ENCODE data around the gene TES.

TES gene, protein sequence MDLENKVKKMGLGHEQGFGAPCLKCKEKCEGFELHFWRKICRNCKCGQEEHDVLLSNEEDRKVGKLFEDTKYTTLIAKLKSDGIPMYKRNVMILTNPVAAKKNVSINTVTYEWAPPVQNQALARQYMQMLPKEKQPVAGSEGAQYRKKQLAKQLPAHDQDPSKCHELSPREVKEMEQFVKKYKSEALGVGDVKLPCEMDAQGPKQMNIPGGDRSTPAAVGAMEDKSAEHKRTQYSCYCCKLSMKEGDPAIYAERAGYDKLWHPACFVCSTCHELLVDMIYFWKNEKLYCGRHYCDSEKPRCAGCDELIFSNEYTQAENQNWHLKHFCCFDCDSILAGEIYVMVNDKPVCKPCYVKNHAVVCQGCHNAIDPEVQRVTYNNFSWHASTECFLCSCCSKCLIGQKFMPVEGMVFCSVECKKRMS

DNA sequence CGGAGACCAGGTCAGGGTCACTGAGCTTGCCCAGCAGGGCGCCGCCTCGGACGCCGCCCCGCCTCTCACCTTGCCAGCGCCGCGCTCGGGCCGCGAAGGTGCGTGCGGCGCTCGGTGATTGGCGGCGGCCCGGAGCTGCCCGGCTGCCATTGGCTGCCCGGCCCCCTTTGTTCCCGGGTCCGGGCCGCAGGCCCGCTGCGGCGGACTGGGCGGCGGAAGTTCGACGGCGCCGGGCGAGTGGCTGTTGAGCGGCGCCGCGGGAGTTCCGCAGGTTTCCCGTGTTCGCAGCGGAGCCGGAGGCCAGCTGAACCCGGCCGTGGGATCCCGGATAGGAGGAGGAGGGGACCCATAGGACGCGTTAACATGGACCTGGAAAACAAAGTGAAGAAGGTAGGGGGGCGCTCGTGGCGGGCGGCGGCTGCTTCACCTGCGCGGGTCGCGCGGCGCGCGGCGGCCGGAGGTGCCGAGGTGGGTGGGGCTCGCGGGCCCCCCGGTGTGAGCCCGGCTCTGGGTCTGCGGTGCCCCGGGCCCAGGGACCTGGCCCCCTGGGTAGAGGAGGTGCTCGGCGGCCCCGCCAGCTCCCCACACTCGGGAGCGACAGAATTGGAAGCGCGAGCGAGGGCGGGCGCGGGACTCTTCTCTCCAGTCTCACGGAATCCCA, at the start of gene TES:
Gene TES, plus strand, starts transcription at position 195 of the 661 bp plus-strand sequence. Its CDS starts 169 bp downstream, at position 364.
- peaks cover 9 to 11% of the 10 kb centered on the region in 2 donors for H3K4me1 ChIP-seq (ENCODE audit: control insufficient read depth in 2 of 2, insufficient read depth in 2 of 2, low read length in 2 of 2)
- peak within 1 kb of the TSS; percentile 98 to 99 for H3K9ac ChIP-seq (ENCODE audit: low read depth in 1 of 2, low read length in 2 of 2)
- peak within 1 kb of the TSS; percentile 76 to 93 for H3K4me3 ChIP-seq (ENCODE audit: low read length in 2 of 2)
- H3K27me3 ChIP-seq (ENCODE audit: control insufficient read depth in 2 of 2, insufficient read depth in 2 of 2, low read length in 2 of 2) = no peaks in the 10 kb centered on the region
- H3K36me3 ChIP-seq (ENCODE audit: control insufficient read depth in 2 of 2, insufficient read depth in 2 of 2, low read length in 2 of 2) = no peaks in the 10 kb centered on the region
- H3K27ac ChIP-seq (ENCODE audit: low read depth in 2 of 2, low read length in 2 of 2) = peak within 1 kb of the TSS; percentile 94 to 98
- no peaks in the 10 kb centered on the region for H3K9me3 ChIP-seq (ENCODE audit: control insufficient read depth in 2 of 2, low read length in 2 of 2)

DNA sequence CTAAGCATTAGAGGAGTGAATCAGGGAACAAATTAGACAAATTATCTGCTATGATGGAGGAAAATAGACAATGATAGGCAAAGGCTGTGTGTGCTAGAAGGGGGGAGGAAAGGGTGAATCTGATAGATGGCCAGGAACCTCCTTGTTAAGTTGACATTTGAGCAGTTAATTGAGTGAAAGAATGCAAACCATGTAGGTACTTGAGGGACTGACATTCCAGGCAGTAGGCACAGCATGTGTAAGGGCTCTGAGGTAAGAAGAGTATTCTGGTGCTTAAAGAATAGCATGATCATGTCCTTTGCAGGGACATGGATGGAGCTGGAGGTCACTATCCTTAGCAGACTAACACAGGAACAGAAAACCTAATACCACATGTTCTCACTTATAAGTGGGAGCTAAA, 48.6 kb upstream of the TES start:
- Histone ChIP-seq H3K27me3 (ENCODE audit: control insufficient read depth in 2 of 2, insufficient read depth in 2 of 2, low read length in 2 of 2) (no peaks in the 10 kb centered on the region), H3K27ac (ENCODE audit: low read depth in 2 of 2, low read length in 2 of 2) (no peak overlapping the region), H3K36me3 (ENCODE audit: control insufficient read depth in 2 of 2, insufficient read depth in 2 of 2, low read length in 2 of 2) (no peaks in the 10 kb centered on the region), H3K9ac (ENCODE audit: low read depth in 1 of 2, low read length in 2 of 2) (no peak overlapping the region), H3K4me1 (ENCODE audit: control insufficient read depth in 2 of 2, insufficient read depth in 2 of 2, low read length in 2 of 2) (no peaks in the 10 kb centered on the region), H3K4me3 (ENCODE audit: low read length in 2 of 2) (no peak overlapping the region), H3K9me3 (ENCODE audit: control insufficient read depth in 2 of 2, low read length in 2 of 2) (no peaks in the 10 kb centered on the region)

DNA sequence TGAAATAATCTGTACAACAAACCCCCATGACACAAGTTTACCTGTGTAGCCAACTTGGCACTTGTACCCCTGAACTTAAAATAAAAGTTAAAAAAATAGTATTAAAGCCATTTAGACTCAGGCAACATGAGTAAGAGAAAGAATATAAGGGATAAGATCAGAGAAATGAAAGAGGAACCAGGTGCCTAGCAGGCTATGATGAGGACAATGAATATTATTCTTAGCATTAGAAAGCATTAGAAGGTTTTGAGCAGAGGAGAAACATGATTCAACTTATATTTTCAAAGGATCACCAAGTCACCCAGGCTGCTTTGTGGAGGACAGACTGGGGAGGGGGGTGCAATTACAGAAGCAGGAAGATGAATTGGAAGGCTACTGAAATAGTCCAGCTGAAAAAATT, 48.1 kb upstream of the TES start:
- H3K4me3 ChIP-seq (ENCODE audit: low read length in 2 of 2) = no peak overlapping the region
- H3K27me3 ChIP-seq (ENCODE audit: control insufficient read depth in 2 of 2, insufficient read depth in 2 of 2, low read length in 2 of 2) = no peaks in the 10 kb centered on the region
- no peaks in the 10 kb centered on the region for H3K36me3 ChIP-seq (ENCODE audit: control insufficient read depth in 2 of 2, insufficient read depth in 2 of 2, low read length in 2 of 2)
- no peaks in the 10 kb centered on the region for H3K9me3 ChIP-seq (ENCODE audit: control insufficient read depth in 2 of 2, low read length in 2 of 2)
- no peaks in the 10 kb centered on the region for H3K4me1 ChIP-seq (ENCODE audit: control insufficient read depth in 2 of 2, insufficient read depth in 2 of 2, low read length in 2 of 2)
- no peak overlapping the region for H3K27ac ChIP-seq (ENCODE audit: low read depth in 2 of 2, low read length in 2 of 2)
- H3K9ac ChIP-seq (ENCODE audit: low read depth in 1 of 2, low read length in 2 of 2) = no peak overlapping the region

DNA sequence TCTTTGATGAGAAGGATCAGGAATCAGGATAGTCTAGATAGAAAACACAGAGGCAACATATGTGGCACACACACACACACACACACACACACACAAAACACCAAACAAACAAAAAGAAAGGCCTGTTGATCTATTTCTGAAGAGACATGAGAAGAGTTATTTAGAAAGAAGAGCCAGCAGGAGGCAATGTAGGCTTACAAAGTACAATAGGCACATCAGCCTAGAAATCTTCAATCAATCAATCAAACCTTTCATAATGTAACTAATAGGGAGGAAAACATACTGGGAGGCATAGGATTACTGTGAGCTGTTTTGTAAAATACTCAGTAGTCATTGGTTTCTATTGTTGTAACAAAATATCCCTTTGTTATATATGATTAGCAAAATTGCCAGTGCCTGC, 47.3 kb upstream of the TES start:
- Histone ChIP-seq H3K27ac (ENCODE audit: low read depth in 2 of 2, low read length in 2 of 2) (no peak overlapping the region), H3K9me3 (ENCODE audit: control insufficient read depth in 2 of 2, low read length in 2 of 2) (no peaks in the 10 kb centered on the region), H3K9ac (ENCODE audit: low read depth in 1 of 2, low read length in 2 of 2) (no peak overlapping the region), H3K4me1 (ENCODE audit: control insufficient read depth in 2 of 2, insufficient read depth in 2 of 2, low read length in 2 of 2) (no peaks in the 10 kb centered on the region), H3K36me3 (ENCODE audit: control insufficient read depth in 2 of 2, insufficient read depth in 2 of 2, low read length in 2 of 2) (no peaks in the 10 kb centered on the region), H3K27me3 (ENCODE audit: control insufficient read depth in 2 of 2, insufficient read depth in 2 of 2, low read length in 2 of 2) (no peaks in the 10 kb centered on the region), H3K4me3 (ENCODE audit: low read length in 2 of 2) (no peak overlapping the region)

DNA sequence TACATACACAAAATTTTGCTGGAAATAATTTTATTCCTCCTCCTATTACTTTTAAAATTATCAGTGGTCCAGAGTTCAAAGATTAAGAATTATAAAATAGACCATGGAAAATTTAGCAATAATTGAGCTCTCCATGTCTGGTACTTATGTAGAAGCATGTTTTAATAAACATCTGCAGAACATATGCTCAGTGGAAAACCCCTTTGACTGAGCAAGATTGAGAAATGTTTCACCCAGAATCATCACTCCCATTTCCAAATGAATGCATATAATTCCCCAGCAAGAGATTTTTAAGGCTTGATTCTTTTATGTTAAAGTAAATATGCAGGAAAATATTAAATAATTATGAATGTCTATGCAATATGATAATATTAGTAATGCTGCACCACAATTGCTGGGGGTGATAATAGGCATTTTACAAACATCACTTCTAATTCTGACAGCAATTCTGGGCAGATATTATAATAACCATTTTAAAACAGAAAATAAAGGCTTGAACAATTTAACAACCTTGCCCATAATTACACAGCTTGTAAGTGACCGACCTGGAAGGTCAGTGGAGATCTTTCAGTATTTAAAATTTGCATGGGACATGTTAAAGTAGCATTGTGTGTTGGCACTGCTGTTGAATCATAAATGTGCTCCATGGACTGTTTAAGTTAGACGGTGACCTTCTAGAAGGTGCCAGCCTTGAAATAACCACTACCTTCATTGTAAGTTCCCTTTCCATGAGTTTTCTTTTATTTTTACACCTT, 45.6 kb upstream of the TES start:
- Histone ChIP-seq H3K9me3 (ENCODE audit: control insufficient read depth in 2 of 2, low read length in 2 of 2) (no peaks in the 10 kb centered on the region), H3K9ac (ENCODE audit: low read depth in 1 of 2, low read length in 2 of 2) (no peak overlapping the region), H3K36me3 (ENCODE audit: control insufficient read depth in 2 of 2, insufficient read depth in 2 of 2, low read length in 2 of 2) (no peaks in the 10 kb centered on the region), H3K27ac (ENCODE audit: low read depth in 2 of 2, low read length in 2 of 2) (no peak overlapping the region), H3K4me3 (ENCODE audit: low read length in 2 of 2) (no peak overlapping the region), H3K4me1 (ENCODE audit: control insufficient read depth in 2 of 2, insufficient read depth in 2 of 2, low read length in 2 of 2) (no peaks in the 10 kb centered on the region), H3K27me3 (ENCODE audit: control insufficient read depth in 2 of 2, insufficient read depth in 2 of 2, low read length in 2 of 2) (no peaks in the 10 kb centered on the region)

DNA sequence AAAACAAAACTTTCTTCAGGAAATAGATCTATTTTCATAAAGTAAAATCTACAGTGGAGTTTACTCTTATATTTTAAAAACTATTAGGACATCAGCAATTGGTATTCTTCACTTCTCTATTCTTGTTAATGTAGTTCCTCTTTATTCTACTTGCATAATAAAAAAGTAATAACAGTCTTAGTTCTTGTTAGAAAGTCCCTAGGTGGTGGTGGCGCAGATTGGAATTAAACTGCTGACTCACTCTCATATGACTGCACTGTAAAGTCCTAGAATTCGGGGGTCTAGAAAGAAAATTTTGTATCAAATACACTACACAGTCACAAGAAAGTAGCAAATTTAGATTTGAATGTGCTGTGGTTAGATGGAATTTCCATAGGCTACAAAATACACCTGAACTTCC, 44.6 kb upstream of the TES start:
- Histone ChIP-seq H3K4me1 (ENCODE audit: control insufficient read depth in 2 of 2, insufficient read depth in 2 of 2, low read length in 2 of 2) (no peaks in the 10 kb centered on the region), H3K9ac (ENCODE audit: low read depth in 1 of 2, low read length in 2 of 2) (no peak overlapping the region), H3K36me3 (ENCODE audit: control insufficient read depth in 2 of 2, insufficient read depth in 2 of 2, low read length in 2 of 2) (no peaks in the 10 kb centered on the region), H3K4me3 (ENCODE audit: low read length in 2 of 2) (no peak overlapping the region), H3K27ac (ENCODE audit: low read depth in 2 of 2, low read length in 2 of 2) (no peak overlapping the region), H3K27me3 (ENCODE audit: control insufficient read depth in 2 of 2, insufficient read depth in 2 of 2, low read length in 2 of 2) (no peaks in the 10 kb centered on the region), H3K9me3 (ENCODE audit: control insufficient read depth in 2 of 2, low read length in 2 of 2) (no peaks in the 10 kb centered on the region)

DNA sequence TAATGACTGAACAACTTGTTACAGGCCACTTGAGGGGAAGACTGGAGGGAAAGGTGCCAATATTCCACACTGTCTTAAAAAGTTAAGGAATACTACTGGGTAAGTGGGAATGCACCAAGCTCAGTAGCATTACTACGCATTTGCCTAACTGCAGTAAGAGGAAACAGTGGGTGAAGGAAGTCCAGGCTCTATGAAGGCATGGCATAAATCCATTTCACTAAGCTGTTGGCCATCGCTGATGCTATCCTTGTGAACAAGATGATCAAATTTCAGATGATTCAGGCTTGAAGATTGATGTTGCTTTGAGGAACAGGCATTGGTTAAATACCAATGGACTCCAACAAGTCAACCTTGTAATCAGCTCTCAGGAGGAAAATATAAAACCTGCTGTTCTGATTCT, 44.2 kb upstream of the TES start:
- H3K9ac ChIP-seq (ENCODE audit: low read depth in 1 of 2, low read length in 2 of 2) = no peak overlapping the region
- no peaks in the 10 kb centered on the region for H3K9me3 ChIP-seq (ENCODE audit: control insufficient read depth in 2 of 2, low read length in 2 of 2)
- H3K4me3 ChIP-seq (ENCODE audit: low read length in 2 of 2) = no peak overlapping the region
- no peaks in the 10 kb centered on the region for H3K27me3 ChIP-seq (ENCODE audit: control insufficient read depth in 2 of 2, insufficient read depth in 2 of 2, low read length in 2 of 2)
- no peaks in the 10 kb centered on the region for H3K36me3 ChIP-seq (ENCODE audit: control insufficient read depth in 2 of 2, insufficient read depth in 2 of 2, low read length in 2 of 2)
- no peak overlapping the region for H3K27ac ChIP-seq (ENCODE audit: low read depth in 2 of 2, low read length in 2 of 2)
- H3K4me1 ChIP-seq (ENCODE audit: control insufficient read depth in 2 of 2, insufficient read depth in 2 of 2, low read length in 2 of 2) = no peaks in the 10 kb centered on the region

DNA sequence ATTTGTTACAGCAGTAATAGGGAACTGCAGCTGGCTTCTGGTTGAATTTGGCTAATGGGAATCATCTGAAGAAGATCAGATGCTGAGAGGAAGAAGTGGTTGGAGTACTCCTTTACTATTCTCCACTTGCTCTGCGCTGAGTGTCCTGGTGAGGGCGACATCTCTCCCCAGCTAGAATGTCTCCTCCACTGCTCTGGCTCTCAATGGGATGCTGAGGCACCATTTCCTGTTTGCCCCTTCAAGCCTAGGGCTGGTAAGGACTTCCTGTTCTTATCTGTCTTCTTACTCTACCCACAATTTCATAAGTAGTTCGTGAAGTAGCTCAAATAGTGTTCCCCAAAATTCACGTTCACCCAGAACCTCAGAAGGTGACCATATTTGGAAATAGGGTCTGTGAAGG, 43.2 kb upstream of the TES start:
- no peaks in the 10 kb centered on the region for H3K27me3 ChIP-seq (ENCODE audit: control insufficient read depth in 2 of 2, insufficient read depth in 2 of 2, low read length in 2 of 2)
- no peaks in the 10 kb centered on the region for H3K9me3 ChIP-seq (ENCODE audit: control insufficient read depth in 2 of 2, low read length in 2 of 2)
- no peaks in the 10 kb centered on the region for H3K36me3 ChIP-seq (ENCODE audit: control insufficient read depth in 2 of 2, insufficient read depth in 2 of 2, low read length in 2 of 2)
- H3K4me3 ChIP-seq (ENCODE audit: low read length in 2 of 2) = no peak overlapping the region
- H3K4me1 ChIP-seq (ENCODE audit: control insufficient read depth in 2 of 2, insufficient read depth in 2 of 2, low read length in 2 of 2) = no peaks in the 10 kb centered on the region
- no peak overlapping the region for H3K27ac ChIP-seq (ENCODE audit: low read depth in 2 of 2, low read length in 2 of 2)
- H3K9ac ChIP-seq (ENCODE audit: low read depth in 1 of 2, low read length in 2 of 2) = no peak overlapping the region

DNA sequence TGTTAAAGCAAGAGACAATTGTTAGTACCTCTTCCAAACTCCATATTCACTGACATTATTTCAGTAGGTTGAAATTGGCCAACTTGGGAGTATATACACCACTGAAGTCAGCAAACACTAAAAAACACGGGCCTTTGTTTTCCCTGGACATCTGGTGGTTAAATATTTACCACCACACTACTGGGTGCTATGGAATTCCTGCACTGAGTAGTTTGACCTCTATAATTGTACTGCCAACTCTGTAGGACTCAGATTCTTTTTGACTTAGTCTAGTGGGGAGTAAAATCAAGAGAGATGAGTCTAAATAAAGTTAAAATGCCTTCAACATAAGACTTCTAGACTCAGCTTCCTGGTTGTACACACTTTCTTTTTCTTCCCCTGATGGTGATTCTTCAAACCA, 41.3 kb upstream of the TES start:
- no peaks in the 10 kb centered on the region for H3K27me3 ChIP-seq (ENCODE audit: control insufficient read depth in 2 of 2, insufficient read depth in 2 of 2, low read length in 2 of 2)
- H3K4me1 ChIP-seq (ENCODE audit: control insufficient read depth in 2 of 2, insufficient read depth in 2 of 2, low read length in 2 of 2) = no peaks in the 10 kb centered on the region

DNA sequence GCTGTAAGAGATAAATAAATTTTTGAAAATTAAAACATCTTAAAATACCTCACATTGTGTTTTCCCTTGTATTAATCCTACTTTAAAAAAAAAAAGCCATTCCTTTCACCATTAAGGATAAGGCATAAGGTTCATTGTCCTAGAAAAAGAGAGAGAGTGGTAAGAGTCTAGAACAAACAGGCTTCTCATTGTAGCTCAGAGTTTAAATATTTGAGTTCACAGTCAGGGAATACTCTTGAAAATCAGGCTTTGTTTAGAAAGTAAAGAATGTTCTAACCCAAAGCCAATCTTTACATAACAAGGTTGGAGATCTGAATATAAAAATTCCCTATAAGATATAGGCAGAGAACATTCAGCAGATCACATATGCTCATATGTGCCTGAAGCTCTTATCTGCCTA, 40.2 kb upstream of the TES start:
- Histone ChIP-seq H3K36me3 (ENCODE audit: control insufficient read depth in 2 of 2, insufficient read depth in 2 of 2, low read length in 2 of 2) (no peaks in the 10 kb centered on the region), H3K4me1 (ENCODE audit: control insufficient read depth in 2 of 2, insufficient read depth in 2 of 2, low read length in 2 of 2) (no peaks in the 10 kb centered on the region), H3K9ac (ENCODE audit: low read depth in 1 of 2, low read length in 2 of 2) (no peak overlapping the region), H3K4me3 (ENCODE audit: low read length in 2 of 2) (no peak overlapping the region), H3K9me3 (ENCODE audit: control insufficient read depth in 2 of 2, low read length in 2 of 2) (no peaks in the 10 kb centered on the region), H3K27ac (ENCODE audit: low read depth in 2 of 2, low read length in 2 of 2) (no peak overlapping the region), H3K27me3 (ENCODE audit: control insufficient read depth in 2 of 2, insufficient read depth in 2 of 2, low read length in 2 of 2) (no peaks in the 10 kb centered on the region)

More for the DNA sequence above, 41.3 kb upstream of the TES start:
- Histone ChIP-seq H3K4me3 (ENCODE audit: low read length in 2 of 2) (no peak overlapping the region), H3K9ac (ENCODE audit: low read depth in 1 of 2, low read length in 2 of 2) (no peak overlapping the region), H3K9me3 (ENCODE audit: control insufficient read depth in 2 of 2, low read length in 2 of 2) (no peaks in the 10 kb centered on the region), H3K27ac (ENCODE audit: low read depth in 2 of 2, low read length in 2 of 2) (no peak overlapping the region), H3K36me3 (ENCODE audit: control insufficient read depth in 2 of 2, insufficient read depth in 2 of 2, low read length in 2 of 2) (no peaks in the 10 kb centered on the region)

All from mucosa of rectum (tissue), 2 donors.